ENCODE measurements around the gene VGLL1.

GRCh38 chrX:136531951-136532350 is at the start of gene VGLL1:
- TF ChIP-seq CTCF (IDR thresholded peaks at IDR 0.05 in 8 of 11, conservative IDR thresholded peaks at IDR 0.05 in 3 of 11) (no peak), POLR2A (IDR thresholded peaks at IDR 0.05) (no peak)

All from spleen (tissue), 7 donors.